GM19324 (cell line): Measurements from ENCODE around the gene IGFALS.

ENCODE experiments used
- ATAC-seq: cut with Tn5 transposase; IDR thresholded peaks from one replicate; pipeline ENCODE4 v1.9.1; 2021; ENCODE audit warnings: mild to moderate bottlenecking, moderate library complexity; ENCODE audit not compliant: unreplicated experiment, low FRiP score

IGFALS gene

GRCh38 chr16:1747934-1748333, 45.6 kb downstream of the IGFALS start:
- ATAC-seq: no peak

- ATAC-seq: no peak
Observed at GRCh38 chr16:1746693-1747195, 46.8 kb downstream of the IGFALS start.

GRCh38 chr16:1745900-1746692, 47.4 kb downstream of the IGFALS start:
- no peak for ATAC-seq

GRCh38 chr16:1745181-1745899, 48.2 kb downstream of the IGFALS start:
- no peak for ATAC-seq

GRCh38 chr16:1744338-1744840, 49.1 kb downstream of the IGFALS start:
- ATAC-seq: no peak

- ATAC-seq: no peak
Observed at GRCh38 chr16:1743376-1744337, 49.8 kb downstream of the IGFALS start.

- no peak for ATAC-seq
Observed at GRCh38 chr16:1741553-1742165, 51.8 kb downstream of the IGFALS start.

- ATAC-seq: no peak
Observed at GRCh38 chr16:1740781-1741490, 52.6 kb downstream of the IGFALS start.
